Measurements from ENCODE around the gene FCHSD2. TPM values are rescaled to one million over a fixed set of nuclear protein-coding genes. Genes with fewer than 3 reads are reported as not detected.

Gene FCHSD2
- total and polyA plus RNA-seq, 9 of the 15 experiments (the other 6 are each of a cell fraction or from before 2014, with no cell fraction given), result 1.8 to 14.7 (median 6.4) TPM

GRCh38 chr11:73040046-73040445, 102.1 kb downstream of the FCHSD2 start:
- H3K9me3 ChIP-seq (replicated peaks; ENCODE audit: control insufficient read depth, insufficient read depth, low read depth, low read length), result no peaks in the 10 kb centered on the region
- no TSS peak for BruUV-seq (replicated peaks)
- 0 out of 5 replicates have a peak, but pooled peaks cover 0 to 3% of the 10 kb centered on the region in 2 experiments for H3K4me1 ChIP-seq (replicated peaks in 1 of 2; ENCODE audit: control insufficient read depth in 2 of 2, insufficient read depth in 2 of 2, low read length in 2 of 2)
- H3K36me3 ChIP-seq (ENCODE audit: control insufficient read depth, insufficient read depth, low read length), result no peaks in the 10 kb centered on the region
- no peak overlapping the region for H3K27ac ChIP-seq (ENCODE audit: extremely low read depth, low read depth, low read length)
- no peaks in the 10 kb centered on the region for H3K27me3 ChIP-seq (ENCODE audit: control insufficient read depth in 2 of 2, insufficient read depth in 2 of 2, low read length in 2 of 2)
- no peaks in the 10 kb centered on the region for H3K9me1 ChIP-seq (ENCODE audit: control insufficient read depth, insufficient read depth, low read length)
- FAIRE-seq (no peak), ATAC-seq (no peak), DNase-seq (ENCODE audit: extremely low read depth in 1 of 4, low spot score in 3 of 4) (no peak)
- intact Hi-C loops (cut with micrococcal nuclease) (no loop called here), in situ Hi-C loops (cut with MboI) (no loop called here)
- H2AFZ ChIP-seq (ENCODE audit: low read depth, low read length), result no peak overlapping the region
- H4K20me1 ChIP-seq (replicated peaks; ENCODE audit: control insufficient read depth, insufficient read depth, low read length), result no peaks in the 10 kb centered on the region
- POLR2A ChIA-PET, result interaction anchor here (0.6 kb wide), 1 partner anchor 169 kb away, joined by 3 read pairs; no protein-coding TSS in a partner anchor
- 39% methylated on average over 2 of the region's 2 CpGs for WGBS (ENCODE audit: insufficient coverage, low coverage, missing lambda C conversion rate)
- no peak overlapping the region for H3K4me3 ChIP-seq
- CTCF ChIA-PET (ENCODE audit: low intra/inter-chr PET ratio), result no interaction called here
- H3K4me2 ChIP-seq (ENCODE audit: insufficient read depth, low read length), result no peak overlapping the region
- H3K79me2 ChIP-seq (ENCODE audit: control insufficient read depth, insufficient read depth, low read length), result no peaks in the 10 kb centered on the region
- no peak overlapping the region for H3K9ac ChIP-seq (ENCODE audit: insufficient read depth in 1 of 2, low read depth in 2 of 2, low read length in 2 of 2)
- TF ChIP-seq ZMIZ1 (IDR thresholded peaks at IDR 0.05; ENCODE audit: low read depth in 2 of 2, low read length in 2 of 2), result no peak
- TF ChIP-seq MCM5 (IDR thresholded peaks at IDR 0.05; ENCODE audit: low read depth), result no peak
- TF ChIP-seq ZNF217 (CRISPR knock-in tag; IDR thresholded peaks at IDR 0.05), result no peak
- TF ChIP-seq AFF4 (CRISPR knock-in tag; IDR thresholded peaks at IDR 0.05), result no peak
- no peak for TF ChIP-seq KLF6 (CRISPR knock-in tag; IDR thresholded peaks at IDR 0.05; ENCODE audit: borderline replicate concordance)
- no peak for TF ChIP-seq CREBBP (IDR thresholded peaks at IDR 0.05; ENCODE audit: low read depth, low read length)
- no peak for TF ChIP-seq KLF13 (tag; IDR thresholded peaks at IDR 0.05; ENCODE audit: borderline replicate concordance, low read depth)
- no peak for TF ChIP-seq TAF1 (IDR thresholded peaks at IDR 0.05; ENCODE audit: control insufficient read depth, extremely low read depth, insufficient read depth, low read length, severe bottlenecking)
- no peak for TF ChIP-seq XRCC5 (IDR thresholded peaks at IDR 0.05; ENCODE audit: low read depth, low read length)
- TF ChIP-seq GABPB1 (CRISPR knock-in tag; IDR thresholded peaks at IDR 0.05), result no peak
- no peak for TF ChIP-seq DLX4 (CRISPR knock-in tag; IDR thresholded peaks at IDR 0.05)
- TF ChIP-seq RHOXF2B (CRISPR knock-in tag; conservative IDR thresholded peaks at IDR 0.05), result no peak
- TF ChIP-seq CREB3L1 (IDR thresholded peaks at IDR 0.05; ENCODE audit: borderline replicate concordance, low read depth), result no peak
- no peak for TF ChIP-seq ZNF165 (CRISPR knock-in tag; IDR thresholded peaks at IDR 0.05; ENCODE audit: borderline replicate concordance)

All from K562 (cell line).